Ectodermal cell (in vitro differentiated cells): ENCODE measurements around the gene PRRT1B.

Experiments
- H3K27ac ChIP-seq: 2 replicates; pipeline ENCODE4 v1.7.0; 2013; ENCODE audit warnings: mild to moderate bottlenecking, low read depth, low read length; ENCODE audit not compliant: insufficient read depth, poor library complexity, severe bottlenecking
- H3K27me3 ChIP-seq: 2 replicates; pipeline ENCODE4 v1.7.0; 2013; ENCODE audit warnings: mild to moderate bottlenecking, low read length; ENCODE audit not compliant: insufficient read depth, control insufficient read depth, poor library complexity, severe bottlenecking
- H3K36me3 ChIP-seq: one replicate; pipeline ENCODE4 v1.7.0; 2013; ENCODE audit warnings: low read length; ENCODE audit not compliant: control insufficient read depth, insufficient read depth
- H3K4me1 ChIP-seq: one replicate; pipeline ENCODE4 v1.7.0; 2013; ENCODE audit warnings: low read length; ENCODE audit not compliant: control insufficient read depth, insufficient read depth
- H3K4me3 ChIP-seq: 2 replicates; pipeline ENCODE4 v1.7.0; 2013; ENCODE audit warnings: low read depth, low read length, control low read depth; ENCODE audit not compliant: insufficient read depth
- H3K9me3 ChIP-seq: 2 replicates; pipeline ENCODE4 v1.7.0; 2013; ENCODE audit warnings: mild to moderate bottlenecking, low read length, moderate library complexity; ENCODE audit not compliant: control insufficient read depth
- WGBS, 2 experiments: methylation state at CpG; one replicate each; pipeline ENCODE4 v1.1.7; 2013; ENCODE audit warnings: missing lambda C conversion rate in 2 of 2; 5-methylcytosine and 5-hydroxymethylcytosine counted together

The PRRT1B gene

GRCh38 chr9:131597246-131597645 is 51.9 kb downstream of the PRRT1B start:
- no peaks in the 10 kb centered on the region for H3K27me3 ChIP-seq
- H3K9me3 ChIP-seq, result no peaks in the 10 kb centered on the region
- no peak overlapping the region for H3K4me3 ChIP-seq
- no peaks in the 10 kb centered on the region for H3K36me3 ChIP-seq
- H3K4me1 ChIP-seq, result no peaks in the 10 kb centered on the region
- WGBS, 2 experiments, result 87 to 89% methylated on average over 7 of the region's 7 CpGs
- H3K27ac ChIP-seq, result no peak overlapping the region

DNA sequence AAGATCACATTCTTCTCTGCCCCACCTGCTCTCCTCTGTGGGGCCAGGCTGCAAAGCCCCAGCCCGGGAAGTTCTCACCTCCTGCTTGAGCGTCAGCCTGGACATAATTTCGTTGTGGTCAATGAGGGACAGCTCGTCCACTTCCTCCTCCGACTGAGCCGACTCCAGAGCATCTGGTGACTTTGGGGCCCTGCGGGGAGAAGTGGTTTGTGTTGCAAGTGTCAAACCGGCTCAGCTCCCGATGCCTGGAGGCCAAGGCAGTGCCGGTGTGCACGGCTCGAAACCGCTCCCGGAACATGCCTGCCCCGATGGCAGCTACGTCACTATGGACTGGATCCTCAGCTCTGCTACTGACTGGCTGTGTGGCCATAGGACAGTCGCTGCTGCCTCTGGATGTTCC is 52.8 kb downstream of the PRRT1B start:
- WGBS, 2 experiments, result 93% methylated on average over 17 of the region's 17 CpGs
- Histone ChIP-seq H3K4me3 (no peak overlapping the region), H3K4me1 (no peaks in the 10 kb centered on the region), H3K27ac (no peak overlapping the region), H3K27me3 (no peaks in the 10 kb centered on the region), H3K36me3 (no peaks in the 10 kb centered on the region), H3K9me3 (no peaks in the 10 kb centered on the region)

- peaks cover 13% of the 10 kb centered on the region for H3K4me1 ChIP-seq
- H3K36me3 ChIP-seq, result no peaks in the 10 kb centered on the region
- H3K9me3 ChIP-seq, result no peaks in the 10 kb centered on the region
- 95 to 96% methylated on average over 14 of the region's 14 CpGs for WGBS, 2 experiments
- H3K4me3 ChIP-seq, result no peak overlapping the region
- no peak overlapping the region for H3K27ac ChIP-seq
- no peaks in the 10 kb centered on the region for H3K27me3 ChIP-seq
Measured at GRCh38 chr9:131601683-131602181, 56.4 kb downstream of the PRRT1B start.

DNA sequence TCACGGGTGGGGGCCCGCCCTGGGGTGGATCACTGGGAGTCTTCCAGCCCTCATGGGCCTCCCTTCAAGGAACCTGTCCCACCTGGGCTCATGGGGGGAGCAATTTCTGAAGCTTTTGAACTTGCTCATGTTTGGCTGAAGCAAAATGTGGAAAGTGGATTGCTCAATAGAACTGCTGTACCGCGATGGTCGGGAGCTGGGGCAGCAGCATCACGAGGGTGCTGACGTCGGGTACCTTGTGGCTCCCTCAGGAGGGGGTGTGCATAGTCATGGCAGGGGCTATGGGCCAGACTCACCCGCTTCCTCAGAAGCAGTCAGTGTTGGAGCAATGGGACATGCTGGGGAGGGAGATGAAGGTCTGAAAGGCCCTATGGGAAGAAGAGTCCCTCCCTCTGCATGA is 57.9 kb downstream of the PRRT1B start:
- Histone ChIP-seq H3K36me3 (no peaks in the 10 kb centered on the region), H3K9me3 (no peaks in the 10 kb centered on the region), H3K4me3 (no peak overlapping the region), H3K4me1 (peaks cover 20% of the 10 kb centered on the region), H3K27me3 (no peaks in the 10 kb centered on the region), H3K27ac (no peak overlapping the region)
- 95 to 97% methylated on average over 9 of the region's 9 CpGs for WGBS, 2 experiments

- Histone ChIP-seq H3K36me3 (no peaks in the 10 kb centered on the region), H3K27me3 (no peaks in the 10 kb centered on the region)
- 81 to 84% methylated on average over 16 of the region's 16 CpGs for WGBS, 2 experiments
Measured at GRCh38 chr9:131603711-131604439, 58.6 kb downstream of the PRRT1B start.

GRCh38 chr9:131605770-131606590 is 60.7 kb downstream of the PRRT1B start:
- no peak overlapping the region for H3K27ac ChIP-seq
- WGBS, 2 experiments, result 89 to 92% methylated on average over 9 of the region's 9 CpGs

More at GRCh38 chr9:131603711-131604439, 58.6 kb downstream of the PRRT1B start:
- peaks cover 26% of the 10 kb centered on the region for H3K4me1 ChIP-seq
- H3K4me3 ChIP-seq, result no peak overlapping the region
- H3K27ac ChIP-seq, result no peak overlapping the region
- H3K9me3 ChIP-seq, result no peaks in the 10 kb centered on the region

DNA sequence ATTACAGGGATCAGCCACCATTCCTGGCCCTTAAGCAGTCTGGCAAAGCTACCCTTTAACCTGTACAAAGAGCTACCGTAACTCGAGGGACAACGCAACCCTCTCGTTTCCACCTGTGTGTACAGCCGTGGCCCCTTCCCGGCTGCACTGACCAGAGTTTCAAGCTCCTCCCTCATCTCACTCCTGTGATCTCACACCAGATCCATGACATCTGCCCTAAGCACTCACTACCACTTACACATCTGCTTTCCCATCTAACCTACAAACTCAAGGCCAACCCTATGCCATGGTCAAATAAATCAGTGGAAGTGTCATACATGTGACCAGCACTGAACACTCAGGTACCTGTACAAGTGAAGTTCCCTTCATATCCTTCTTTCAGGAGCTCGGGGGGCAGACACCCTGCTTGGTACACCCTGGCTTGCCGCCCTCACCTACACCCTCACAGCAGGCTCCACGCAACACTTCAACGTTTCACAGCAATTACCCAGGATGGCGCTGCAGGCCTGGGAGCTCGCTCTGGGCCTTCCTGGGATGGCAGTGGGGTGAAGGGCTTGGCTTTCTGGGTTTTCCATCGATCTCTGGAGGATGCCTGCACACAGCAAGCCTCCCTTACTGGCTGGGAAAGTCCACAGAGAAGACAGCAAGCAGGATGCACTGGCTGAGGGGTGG is 61.7 kb downstream of the PRRT1B start:
- no peaks in the 10 kb centered on the region for H3K27me3 ChIP-seq
- H3K4me3 ChIP-seq, result no peak overlapping the region
- no peak overlapping the region for H3K27ac ChIP-seq
- no peaks in the 10 kb centered on the region for H3K9me3 ChIP-seq
- H3K36me3 ChIP-seq, result no peaks in the 10 kb centered on the region
- 94% methylated on average over 13 of the region's 13 CpGs for WGBS, 2 experiments
- H3K4me1 ChIP-seq, result peaks cover 36% of the 10 kb centered on the region

More at GRCh38 chr9:131605770-131606590, 60.7 kb downstream of the PRRT1B start:
- H3K27me3 ChIP-seq, result no peaks in the 10 kb centered on the region
- H3K36me3 ChIP-seq, result no peaks in the 10 kb centered on the region
- no peak overlapping the region for H3K4me3 ChIP-seq
- H3K9me3 ChIP-seq, result no peaks in the 10 kb centered on the region
- peaks cover 36% of the 10 kb centered on the region for H3K4me1 ChIP-seq

DNA sequence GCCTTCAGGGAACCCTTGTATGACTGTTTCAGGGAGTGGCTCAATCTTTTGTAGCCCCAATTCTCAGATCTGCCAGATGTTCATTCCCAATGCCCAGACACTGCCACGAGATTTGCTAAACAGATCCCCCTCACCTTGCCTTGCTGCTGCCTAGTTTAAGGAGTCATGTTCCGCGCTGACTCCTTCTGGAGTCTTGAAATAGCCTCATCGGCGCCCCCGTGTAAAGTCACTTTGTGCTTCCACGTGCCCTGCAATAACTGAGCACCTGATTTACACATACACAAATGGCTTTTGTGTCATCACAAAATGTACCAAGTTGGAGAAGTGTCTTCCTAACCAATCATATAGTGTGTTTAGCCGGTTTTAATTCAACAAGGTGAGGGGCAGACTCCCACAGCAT is 62.3 kb downstream of the PRRT1B start:
- H3K9me3 ChIP-seq, result no peaks in the 10 kb centered on the region
- no peak overlapping the region for H3K27ac ChIP-seq
- no peak overlapping the region for H3K4me3 ChIP-seq
- WGBS, 2 experiments, result 83 to 87% methylated on average over 8 of the region's 8 CpGs
- H3K4me1 ChIP-seq, result peaks cover 36% of the 10 kb centered on the region
- H3K36me3 ChIP-seq, result no peaks in the 10 kb centered on the region
- H3K27me3 ChIP-seq, result no peaks in the 10 kb centered on the region

DNA sequence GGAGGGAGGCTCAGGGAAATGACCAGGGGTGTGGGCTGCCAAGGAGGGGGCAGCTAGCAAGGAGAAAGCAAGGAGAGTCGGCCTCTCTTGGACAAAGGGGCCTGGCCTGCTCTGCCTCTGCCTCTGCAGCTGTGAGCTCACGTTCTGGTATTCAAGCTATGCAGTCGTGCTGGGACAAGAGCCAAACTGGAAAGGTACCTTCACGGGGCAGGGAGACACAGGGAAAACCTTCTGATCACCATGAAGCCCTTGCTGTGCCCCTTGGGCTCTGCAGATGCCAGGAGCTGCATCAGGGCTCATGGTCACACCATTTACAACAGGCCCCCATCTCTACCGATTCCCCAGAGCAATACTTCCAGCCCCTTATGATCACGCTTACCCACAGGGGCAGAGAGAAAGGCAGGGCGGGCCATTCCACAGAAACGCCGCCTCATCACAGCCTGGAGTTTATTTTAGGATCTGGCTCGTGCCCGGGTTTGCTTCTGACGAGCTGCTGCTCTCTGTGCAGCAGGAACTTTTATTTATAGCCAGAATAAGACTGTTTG is 63.2 kb downstream of the PRRT1B start:
- 37 to 40% methylated on average over 12 of the region's 12 CpGs for WGBS, 2 experiments
- Histone ChIP-seq H3K27ac (peak overlapping the region; percentile 93), H3K9me3 (no peaks in the 10 kb centered on the region), H3K36me3 (no peaks in the 10 kb centered on the region), H3K4me3 (no peak overlapping the region), H3K4me1 (peaks cover 34% of the 10 kb centered on the region), H3K27me3 (no peaks in the 10 kb centered on the region)
